Effector memory CD4-positive, alpha-beta T cell (primary cell): Measurements from ENCODE around the gene MYO3B.

Experiments used
- DNase-seq, 3 donors: peaks; one replicate each; pipeline ENCODE4 v3.0.0-alpha.2; 2020
- H3K27ac ChIP-seq: 2 replicates; pipeline ENCODE4 v1.7.0; 2013; ENCODE audit warnings: mild to moderate bottlenecking, low read length, moderate library complexity; ENCODE audit not compliant: insufficient read depth, poor library complexity, severe bottlenecking
- H3K27me3 ChIP-seq: replicated peaks from 2 replicates; pipeline ENCODE4 v1.7.0; 2013; ENCODE audit warnings: mild to moderate bottlenecking, low read length; ENCODE audit not compliant: insufficient read depth, control insufficient read depth, poor library complexity, severe bottlenecking
- H3K36me3 ChIP-seq: 2 replicates; pipeline ENCODE4 v1.7.0; 2013; ENCODE audit warnings: mild to moderate bottlenecking, low read length, moderate library complexity; ENCODE audit not compliant: control insufficient read depth, insufficient read depth
- H3K4me1 ChIP-seq: 2 replicates; pipeline ENCODE4 v1.7.0; 2013; ENCODE audit warnings: low read length, mild to moderate bottlenecking; ENCODE audit not compliant: control insufficient read depth, insufficient read depth, poor library complexity, severe bottlenecking
- H3K4me3 ChIP-seq: 2 replicates; pipeline ENCODE4 v1.7.0; 2013; ENCODE audit warnings: low read length, low read depth, mild to moderate bottlenecking; ENCODE audit not compliant: insufficient read depth, poor library complexity, severe bottlenecking
- H3K9me3 ChIP-seq: 2 replicates; pipeline ENCODE4 v1.7.0; 2013; ENCODE audit warnings: mild to moderate bottlenecking, low read length, moderate library complexity; ENCODE audit not compliant: control insufficient read depth

MYO3B gene

DNA sequence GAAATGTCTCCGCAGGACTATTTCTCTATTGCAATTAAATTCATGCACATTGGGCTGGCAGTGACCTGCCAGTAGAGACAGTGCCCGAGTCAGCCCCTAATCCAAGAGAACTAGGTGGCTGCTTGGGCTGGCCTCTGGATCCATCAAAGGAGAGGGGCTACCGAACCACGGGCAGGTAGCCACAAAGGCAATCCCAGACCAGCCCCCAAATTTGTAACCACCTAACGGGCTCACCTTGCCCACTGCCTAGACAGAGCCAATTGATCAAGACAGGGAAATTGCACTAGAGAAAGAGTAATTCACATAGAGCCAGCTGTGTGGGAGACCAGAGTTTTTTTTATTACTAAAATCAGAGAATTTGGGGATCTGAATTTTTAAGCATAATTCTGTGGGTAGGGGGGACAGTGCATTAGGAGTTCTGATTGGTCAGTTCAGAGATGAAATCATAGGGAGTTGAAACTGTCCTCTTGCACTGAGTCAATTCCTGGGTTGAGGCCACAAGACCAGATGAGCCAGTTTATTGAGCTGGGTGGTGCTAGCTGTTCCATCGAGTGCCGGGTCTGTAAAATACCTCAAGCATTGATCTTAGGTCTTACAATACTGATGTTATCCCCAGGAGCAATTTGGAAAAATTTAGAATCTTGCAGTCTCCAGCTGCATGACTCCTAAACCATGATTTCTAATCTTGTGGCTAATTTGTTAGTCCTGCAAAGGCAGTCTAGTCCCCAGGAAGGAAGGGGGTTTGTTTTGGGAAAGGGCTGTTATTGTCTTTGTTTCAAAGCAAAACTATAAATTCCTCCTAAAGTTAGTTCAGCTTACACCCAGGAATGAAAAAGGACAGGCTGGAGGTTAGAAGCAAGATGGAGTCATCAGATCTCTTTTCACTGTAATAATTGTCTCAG is 276.8 kb downstream of the MYO3B start:
- no peak overlapping the region for H3K27ac ChIP-seq
- no peaks in the 10 kb centered on the region for H3K9me3 ChIP-seq
- no peak for DNase-seq
- H3K27me3 ChIP-seq: no peaks in the 10 kb centered on the region
- no peaks in the 10 kb centered on the region for H3K36me3 ChIP-seq
- H3K4me1 ChIP-seq: no peaks in the 10 kb centered on the region
- H3K4me3 ChIP-seq: no peak overlapping the region

DNA sequence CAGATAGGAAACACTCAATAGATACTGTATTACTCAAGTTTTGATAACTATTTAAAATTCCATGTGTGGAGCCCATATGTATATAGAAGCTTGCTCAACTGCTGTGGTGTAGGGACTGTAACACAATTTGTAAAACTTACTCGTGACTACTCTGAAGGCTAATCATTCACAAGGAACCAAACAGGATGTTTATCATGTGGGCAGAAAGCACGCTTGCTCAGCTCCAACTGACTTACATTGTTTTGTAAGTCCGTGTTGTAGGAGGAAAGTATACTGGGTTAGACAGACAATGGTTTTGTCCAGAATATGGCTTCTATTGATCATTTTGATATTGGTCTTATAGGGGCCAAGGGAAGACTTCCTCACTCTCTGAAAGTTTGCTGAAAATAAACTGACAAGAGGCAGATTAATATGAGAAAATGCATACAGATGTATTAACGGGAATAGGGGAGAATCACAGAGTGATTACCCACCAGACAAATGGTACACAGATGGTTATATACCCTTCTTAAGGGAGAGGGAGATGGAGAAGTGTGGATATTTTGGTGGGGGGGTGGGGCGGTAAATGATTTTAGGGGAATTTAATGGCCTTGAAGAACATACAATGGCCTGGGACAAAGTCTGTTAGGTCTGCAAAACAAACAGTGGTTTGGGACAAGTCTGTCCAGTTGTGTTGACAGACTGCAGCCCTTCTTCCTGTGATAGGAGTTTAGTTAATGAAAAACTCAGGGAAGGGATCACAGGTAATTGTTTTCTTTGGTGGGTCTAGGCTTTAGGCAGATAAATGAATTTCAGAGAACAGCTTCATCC is 277.9 kb downstream of the MYO3B start:
- Histone ChIP-seq H3K4me3 (no peak overlapping the region), H3K27ac (no peak overlapping the region), H3K36me3 (no peaks in the 10 kb centered on the region), H3K9me3 (no peaks in the 10 kb centered on the region), H3K4me1 (no peaks in the 10 kb centered on the region), H3K27me3 (no peaks in the 10 kb centered on the region)
- DNase-seq: no peak

DNA sequence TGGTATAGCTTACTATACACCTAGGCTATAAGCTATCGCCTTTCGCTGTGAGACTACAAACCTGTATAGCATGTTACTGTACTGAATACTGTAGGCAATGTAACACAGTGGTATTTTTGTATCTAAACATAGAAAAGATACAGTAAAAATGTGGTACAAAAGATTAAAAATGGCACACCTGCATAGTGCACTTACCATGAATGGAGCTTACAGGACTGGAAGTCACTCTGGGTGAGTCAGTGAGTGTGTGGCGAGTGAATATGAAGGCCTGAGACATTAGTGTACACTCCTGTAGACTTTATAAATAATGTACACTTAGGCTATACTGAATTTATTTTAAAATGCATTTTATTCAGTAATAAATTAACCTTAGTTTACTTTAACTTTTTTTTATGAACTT is 279.0 kb downstream of the MYO3B start:
- no peak for DNase-seq
- Histone ChIP-seq H3K27ac (no peak overlapping the region), H3K4me1 (no peaks in the 10 kb centered on the region), H3K4me3 (no peak overlapping the region), H3K27me3 (no peaks in the 10 kb centered on the region), H3K9me3 (no peaks in the 10 kb centered on the region), H3K36me3 (no peaks in the 10 kb centered on the region)

DNA sequence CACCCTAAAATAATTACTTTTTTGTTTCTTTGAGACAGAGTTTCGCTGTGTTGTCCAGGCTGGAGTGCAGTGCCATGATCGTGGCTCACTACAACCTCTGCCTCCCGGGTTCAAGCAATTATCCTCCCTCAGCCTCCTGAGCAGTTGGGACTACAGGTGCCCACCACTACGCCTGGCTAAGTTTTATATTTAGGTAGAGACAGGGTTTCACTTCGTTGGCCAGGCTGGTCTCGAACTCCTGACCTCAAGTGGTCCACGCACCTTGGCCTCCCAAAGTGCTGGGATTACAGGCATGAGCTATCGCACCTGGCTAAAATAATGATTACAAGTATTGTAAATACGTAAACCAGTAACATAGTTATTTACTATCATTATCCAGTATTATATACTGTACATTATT is 279.8 kb downstream of the MYO3B start:
- Histone ChIP-seq H3K36me3 (no peaks in the 10 kb centered on the region), H3K27me3 (no peaks in the 10 kb centered on the region), H3K27ac (no peak overlapping the region), H3K9me3 (no peaks in the 10 kb centered on the region), H3K4me1 (no peaks in the 10 kb centered on the region), H3K4me3 (no peak overlapping the region)
- DNase-seq: no peak

DNA sequence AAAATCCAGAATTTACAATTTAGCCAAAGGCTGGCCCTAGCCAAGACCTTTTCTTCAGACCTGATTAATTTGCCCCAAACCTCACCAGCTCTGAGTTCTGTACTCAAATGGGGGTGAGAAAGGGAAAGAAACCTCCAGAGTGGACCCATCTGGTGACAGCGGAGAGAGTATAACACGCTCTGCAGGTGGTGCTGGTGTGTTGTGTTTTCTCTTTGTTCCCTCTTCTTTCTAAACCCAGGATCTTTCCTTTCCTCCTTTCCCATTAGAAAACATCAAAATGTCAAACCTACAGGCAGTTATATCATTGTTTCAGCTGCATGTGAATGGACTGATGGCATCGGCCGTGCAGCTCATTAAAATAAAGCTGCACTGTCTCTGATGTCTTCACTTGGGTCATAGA is 283.9 kb downstream of the MYO3B start:
- Histone ChIP-seq H3K27ac (no peak overlapping the region), H3K4me1 (no peaks in the 10 kb centered on the region), H3K36me3 (no peaks in the 10 kb centered on the region), H3K4me3 (no peak overlapping the region), H3K9me3 (no peaks in the 10 kb centered on the region), H3K27me3 (no peaks in the 10 kb centered on the region)
- DNase-seq: no peak

DNA sequence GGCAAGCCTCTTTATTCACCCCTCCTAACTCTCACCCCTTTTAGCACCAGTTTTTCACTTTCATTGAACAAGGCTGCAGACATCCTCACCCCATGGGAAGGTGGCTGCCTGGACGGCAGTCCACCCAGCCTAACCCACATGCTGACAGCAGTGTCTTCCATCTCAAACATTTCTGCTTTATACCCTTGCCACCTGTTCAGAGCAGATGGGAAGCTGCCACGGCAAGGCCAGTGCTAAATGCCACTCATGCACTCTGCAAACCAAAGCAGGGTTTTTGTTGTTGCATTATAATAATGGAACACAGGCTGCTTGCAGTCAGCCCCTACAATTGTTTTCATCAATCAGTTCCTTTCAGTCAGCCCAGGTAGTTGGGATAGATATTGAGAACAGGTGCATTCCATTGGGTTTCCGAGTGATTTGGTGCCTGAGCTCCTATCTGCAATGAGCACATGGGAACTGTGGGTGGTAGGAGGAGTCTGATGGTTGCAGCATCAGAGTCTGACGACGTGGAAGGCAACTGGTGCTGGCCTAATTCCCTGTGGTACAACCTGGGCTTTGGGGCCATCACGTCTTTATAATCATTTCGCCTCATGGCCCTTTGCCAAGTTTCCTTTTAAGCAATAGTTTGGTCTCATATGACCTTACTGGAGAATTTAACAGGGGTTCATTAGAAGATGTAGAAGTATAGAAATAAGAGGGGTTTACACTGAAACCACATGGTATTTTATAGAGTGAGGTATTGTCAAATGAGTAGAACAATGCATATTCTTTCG is 284.7 kb downstream of the MYO3B start:
- DNase-seq: no peak
- no peaks in the 10 kb centered on the region for H3K9me3 ChIP-seq
- H3K4me1 ChIP-seq: no peaks in the 10 kb centered on the region
- H3K27me3 ChIP-seq: no peaks in the 10 kb centered on the region
- no peaks in the 10 kb centered on the region for H3K36me3 ChIP-seq
- H3K27ac ChIP-seq: no peak overlapping the region
- H3K4me3 ChIP-seq: no peak overlapping the region

DNA sequence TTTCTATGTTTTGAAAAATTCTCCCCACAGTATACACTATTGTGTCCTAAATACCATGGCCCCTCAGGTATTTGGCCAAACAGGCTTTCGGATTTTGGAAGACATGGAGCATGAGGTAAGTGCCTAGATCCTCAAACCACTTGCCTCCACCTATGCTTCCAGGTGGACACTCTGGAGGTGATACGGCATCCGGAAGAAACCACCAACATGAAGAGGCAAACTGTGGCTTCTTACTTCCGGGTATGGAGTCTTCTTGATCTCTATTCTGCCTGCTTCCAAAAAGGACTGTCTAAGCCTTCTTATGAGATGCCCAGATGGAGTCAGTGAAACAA is 285.2 kb downstream of the MYO3B start:
- H3K36me3 ChIP-seq: no peaks in the 10 kb centered on the region
- no peak overlapping the region for H3K27ac ChIP-seq
- no peak overlapping the region for H3K4me3 ChIP-seq
- no peaks in the 10 kb centered on the region for H3K9me3 ChIP-seq
- no peaks in the 10 kb centered on the region for H3K4me1 ChIP-seq
- H3K27me3 ChIP-seq: no peaks in the 10 kb centered on the region
- DNase-seq: no peak

DNA sequence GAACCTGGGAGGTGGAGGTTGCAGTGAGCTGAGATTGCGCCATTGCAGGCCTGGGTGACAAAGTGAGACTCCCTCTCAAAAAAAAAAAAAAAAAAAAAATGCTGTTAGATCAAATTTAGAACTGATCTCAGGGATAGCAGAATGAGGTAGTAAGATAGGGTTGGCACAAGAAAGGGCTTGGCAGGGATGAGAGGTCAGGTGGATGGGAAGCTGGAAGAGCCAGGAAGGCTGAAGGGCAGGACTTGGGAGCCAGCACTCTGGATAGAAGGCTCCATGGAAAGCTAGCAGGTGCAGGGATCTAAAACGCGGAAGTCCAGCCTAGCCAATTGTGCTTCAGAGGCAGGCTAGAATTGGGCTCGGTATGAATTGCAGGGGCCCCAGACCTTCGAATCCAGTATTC is 286.3 kb downstream of the MYO3B start:
- Histone ChIP-seq H3K36me3 (no peaks in the 10 kb centered on the region), H3K4me1 (no peaks in the 10 kb centered on the region), H3K27me3 (no peaks in the 10 kb centered on the region), H3K27ac (no peak overlapping the region), H3K4me3 (no peak overlapping the region), H3K9me3 (no peaks in the 10 kb centered on the region)
- no peak for DNase-seq

DNA sequence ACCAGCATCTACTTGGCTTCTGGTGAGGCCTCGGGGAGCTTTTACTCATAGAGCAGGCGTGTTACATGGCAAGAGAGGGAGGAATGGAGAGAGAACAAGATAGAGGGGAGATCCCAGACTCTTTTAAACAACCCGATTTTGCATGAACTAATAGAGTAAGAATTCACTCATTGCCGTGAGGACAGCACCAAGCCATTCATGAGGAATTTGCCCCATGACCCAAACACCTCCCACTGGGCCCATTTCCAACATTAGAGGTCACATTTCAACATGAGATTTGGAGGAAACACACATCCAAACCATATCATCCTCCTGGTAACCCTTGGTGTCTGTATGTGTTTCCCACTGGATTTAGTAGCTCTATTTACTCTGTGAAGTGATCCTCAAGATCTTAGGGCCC is 287.3 kb downstream of the MYO3B start:
- no peak for DNase-seq
- no peaks in the 10 kb centered on the region for H3K9me3 ChIP-seq
- H3K4me1 ChIP-seq: no peaks in the 10 kb centered on the region
- no peak overlapping the region for H3K27ac ChIP-seq
- no peaks in the 10 kb centered on the region for H3K36me3 ChIP-seq
- no peak overlapping the region for H3K4me3 ChIP-seq
- H3K27me3 ChIP-seq: no peaks in the 10 kb centered on the region

DNA sequence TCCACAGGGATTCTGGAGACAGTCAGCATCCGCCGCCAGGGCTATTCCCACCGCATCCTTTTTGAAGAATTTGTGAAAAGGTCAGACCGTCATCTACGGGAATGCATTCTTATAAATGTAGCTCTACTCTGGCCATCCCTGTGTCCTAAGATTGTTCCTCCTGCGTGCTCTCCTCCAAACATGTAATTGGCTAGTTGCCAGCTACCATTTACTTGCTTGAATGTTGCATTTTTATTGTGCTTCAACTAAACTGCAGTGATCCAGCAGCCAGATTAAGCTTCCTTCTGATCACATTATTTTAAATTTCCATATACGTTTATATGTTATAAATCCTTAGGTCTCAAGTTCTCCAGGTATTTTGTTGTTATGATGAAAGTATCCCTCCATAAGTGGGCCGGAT is 288.7 kb downstream of the MYO3B start:
- H3K9me3 ChIP-seq: no peaks in the 10 kb centered on the region
- H3K4me3 ChIP-seq: no peak overlapping the region
- no peaks in the 10 kb centered on the region for H3K36me3 ChIP-seq
- H3K4me1 ChIP-seq: no peaks in the 10 kb centered on the region
- DNase-seq: no peak
- H3K27ac ChIP-seq: no peak overlapping the region
- no peaks in the 10 kb centered on the region for H3K27me3 ChIP-seq
